Hematopoietic multipotent progenitor cell treated with erythropoietin and hydrocortisone succinate and interleukin-3 and kit ligand, for 4 days (in vitro differentiated cells): ENCODE measurements around the gene STXBP5.
A peak's percentile ranks its signal among the peaks of the same experiment; 100 is the strongest.

Experiments used
- DNase-seq: peaks from one replicate; pipeline ENCODE4 v3.0.0-alpha.2; 2015

STXBP5 gene

GRCh38 chr6:147211831-147212230 is 7.6 kb downstream of the STXBP5 start:
- no peak for DNase-seq

- DNase-seq: peak; percentile 56
These were observed 8.4 kb downstream of the STXBP5 start for GRCh38 chr6:147212622-147213021.

GRCh38 chr6:147213772-147214171 is 9.6 kb downstream of the STXBP5 start:
- DNase-seq: no peak

- DNase-seq: no peak
These were observed 10.3 kb downstream of the STXBP5 start for GRCh38 chr6:147214248-147215227.

- DNase-seq: no peak
These were observed 12.7 kb downstream of the STXBP5 start for GRCh38 chr6:147216915-147217314.

- DNase-seq: no peak
These were observed 13.7 kb downstream of the STXBP5 start for GRCh38 chr6:147217840-147218404.

- no peak for DNase-seq
These were observed 14.6 kb downstream of the STXBP5 start for GRCh38 chr6:147218797-147219196.

GRCh38 chr6:147219463-147219862 is 15.2 kb downstream of the STXBP5 start:
- DNase-seq: no peak

- DNase-seq: no peak
These were observed 16.1 kb downstream of the STXBP5 start for GRCh38 chr6:147220345-147220744.

GRCh38 chr6:147221739-147222138 is 17.5 kb downstream of the STXBP5 start:
- no peak for DNase-seq

GRCh38 chr6:147222160-147222838 is 18.1 kb downstream of the STXBP5 start:
- peak; percentile 82 for DNase-seq

GRCh38 chr6:147223736-147224135 is 19.5 kb downstream of the STXBP5 start:
- no peak for DNase-seq

GRCh38 chr6:147226163-147226724 is 22.0 kb downstream of the STXBP5 start:
- no peak for DNase-seq

- DNase-seq: no peak
These were observed 22.7 kb downstream of the STXBP5 start for GRCh38 chr6:147226877-147227276.

- no peak for DNase-seq
These were observed 23.6 kb downstream of the STXBP5 start for GRCh38 chr6:147227770-147228320.

GRCh38 chr6:147231589-147231988 is 27.4 kb downstream of the STXBP5 start:
- DNase-seq: no peak

- DNase-seq: no peak
These were observed 30.5 kb downstream of the STXBP5 start for GRCh38 chr6:147234685-147235084.

GRCh38 chr6:147238164-147238563 is 33.9 kb downstream of the STXBP5 start:
- no peak for DNase-seq

GRCh38 chr6:147238906-147239305 is 34.7 kb downstream of the STXBP5 start:
- DNase-seq: no peak

- no peak for DNase-seq
These were observed 40.6 kb downstream of the STXBP5 start for GRCh38 chr6:147244832-147245231.

GRCh38 chr6:147245693-147246092 is 41.5 kb downstream of the STXBP5 start:
- DNase-seq: no peak

GRCh38 chr6:147246853-147247635 is 42.8 kb downstream of the STXBP5 start:
- DNase-seq: no peak
